Measurements from ENCODE around the gene MUC5AC. TPM values are rescaled to one million over a fixed set of nuclear protein-coding genes. Genes with fewer than 3 reads are reported as not detected.

MUC5AC gene
- total and polyA plus RNA-seq, 2 donors (not counting 1 experiment from before 2014, with no cell fraction given) = not detected

- no peak overlapping the region for H3K4me2 ChIP-seq (ENCODE audit: extremely low read depth, insufficient read depth, low read length)
- H3K9me3 ChIP-seq (ENCODE audit: control insufficient read depth, insufficient read depth, low read depth, low read length) = no peaks in the 10 kb centered on the region
- H3K27me3 ChIP-seq (ENCODE audit: control insufficient read depth, insufficient read depth, low read length) = no peaks in the 10 kb centered on the region
- TF ChIP-seq CTCF (conservative IDR thresholded peaks at IDR 0.05 in 1 of 2, IDR thresholded peaks at IDR 0.05 in 1 of 2; ENCODE audit: low read depth in 1 of 2, low read length in 2 of 2) (no peak), EZH2 (IDR thresholded peaks at IDR 0.05; ENCODE audit: low read length, missing control alignments) (no peak)
- no peak for DNase-seq (ENCODE audit: low read depth in 2 of 2)
- no peaks in the 10 kb centered on the region for H3K79me2 ChIP-seq (ENCODE audit: control insufficient read depth, insufficient read depth, low read length)
- H3K4me3 ChIP-seq (replicated peaks in 1 of 4; ENCODE audit: control extremely low read depth in 1 of 4, insufficient read depth in 1 of 4, low read depth in 3 of 4, low read length in 4 of 4) = no peak overlapping the region
- no peak overlapping the region for H2AFZ ChIP-seq (ENCODE audit: low read length)
- H3K36me3 ChIP-seq (ENCODE audit: control insufficient read depth, insufficient read depth, low read length) = no peaks in the 10 kb centered on the region
- no peak overlapping the region for H3K9ac ChIP-seq (ENCODE audit: insufficient read depth, low read length)
- H4K20me1 ChIP-seq (ENCODE audit: control insufficient read depth, extremely low read depth, insufficient read depth, low read length) = no peaks in the 10 kb centered on the region
- no peaks in the 10 kb centered on the region for H3K4me1 ChIP-seq (ENCODE audit: control insufficient read depth, extremely low read depth, insufficient read depth, low read length)
- no peak overlapping the region for H3K27ac ChIP-seq (ENCODE audit: insufficient read depth, low read length)
These were observed 47.6 kb downstream of the MUC5AC start for GRCh38 chr11:1205121-1205986.

DNA sequence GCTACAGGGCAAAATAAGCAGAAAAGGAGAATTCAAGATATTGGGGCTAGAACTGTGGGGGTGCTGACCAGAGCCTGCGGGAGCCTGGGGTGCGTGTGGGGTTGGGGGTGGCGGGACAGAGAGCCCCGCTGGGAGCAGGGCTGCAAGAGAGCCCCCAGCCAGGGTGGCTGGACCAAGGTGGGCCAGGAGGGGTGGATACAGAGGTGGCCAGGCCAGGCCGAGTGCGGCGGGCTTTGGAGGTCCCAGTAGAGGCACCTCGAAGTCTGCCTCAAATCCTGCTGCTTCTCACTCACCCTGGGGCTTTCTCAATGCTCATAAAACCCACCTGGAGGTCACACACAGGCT is 48.2 kb downstream of the MUC5AC start:
- no peak for TF ChIP-seq EZH2 (IDR thresholded peaks at IDR 0.05; ENCODE audit: low read length, missing control alignments)
- TF ChIP-seq CTCF (conservative IDR thresholded peaks at IDR 0.05 in 1 of 2, IDR thresholded peaks at IDR 0.05 in 1 of 2; ENCODE audit: low read depth in 1 of 2, low read length in 2 of 2) = no peak
- Histone ChIP-seq H3K9me3 (ENCODE audit: control insufficient read depth, insufficient read depth, low read depth, low read length) (no peaks in the 10 kb centered on the region), H4K20me1 (ENCODE audit: control insufficient read depth, extremely low read depth, insufficient read depth, low read length) (no peaks in the 10 kb centered on the region), H3K36me3 (ENCODE audit: control insufficient read depth, insufficient read depth, low read length) (no peaks in the 10 kb centered on the region), H3K27ac (ENCODE audit: insufficient read depth, low read length) (no peak overlapping the region), H3K27me3 (ENCODE audit: control insufficient read depth, insufficient read depth, low read length) (no peaks in the 10 kb centered on the region), H3K9ac (ENCODE audit: insufficient read depth, low read length) (no peak overlapping the region), H3K4me3 (replicated peaks in 1 of 4; ENCODE audit: control extremely low read depth in 1 of 4, insufficient read depth in 1 of 4, low read depth in 3 of 4, low read length in 4 of 4) (no peak overlapping the region), H3K4me1 (ENCODE audit: control insufficient read depth, extremely low read depth, insufficient read depth, low read length) (no peaks in the 10 kb centered on the region), H3K4me2 (ENCODE audit: extremely low read depth, insufficient read depth, low read length) (no peak overlapping the region), H2AFZ (ENCODE audit: low read length) (no peak overlapping the region), H3K79me2 (ENCODE audit: control insufficient read depth, insufficient read depth, low read length) (no peaks in the 10 kb centered on the region)
- no peak for DNase-seq (ENCODE audit: low read depth in 2 of 2)

- H4K20me1 ChIP-seq (ENCODE audit: control insufficient read depth, extremely low read depth, insufficient read depth, low read length) = no peaks in the 10 kb centered on the region
- no peak overlapping the region for H3K4me3 ChIP-seq (replicated peaks in 1 of 4; ENCODE audit: control extremely low read depth in 1 of 4, insufficient read depth in 1 of 4, low read depth in 3 of 4, low read length in 4 of 4)
- H3K4me2 ChIP-seq (ENCODE audit: extremely low read depth, insufficient read depth, low read length) = no peak overlapping the region
- H3K9me3 ChIP-seq (ENCODE audit: control insufficient read depth, insufficient read depth, low read depth, low read length) = no peaks in the 10 kb centered on the region
- no peak overlapping the region for H3K9ac ChIP-seq (ENCODE audit: insufficient read depth, low read length)
- no peaks in the 10 kb centered on the region for H3K27me3 ChIP-seq (ENCODE audit: control insufficient read depth, insufficient read depth, low read length)
- TF ChIP-seq CTCF (conservative IDR thresholded peaks at IDR 0.05 in 1 of 2, IDR thresholded peaks at IDR 0.05 in 1 of 2; ENCODE audit: low read depth in 1 of 2, low read length in 2 of 2) (no peak), EZH2 (IDR thresholded peaks at IDR 0.05; ENCODE audit: low read length, missing control alignments) (no peak)
- no peak overlapping the region for H2AFZ ChIP-seq (ENCODE audit: low read length)
- H3K79me2 ChIP-seq (ENCODE audit: control insufficient read depth, insufficient read depth, low read length) = no peaks in the 10 kb centered on the region
- DNase-seq (ENCODE audit: low read depth in 2 of 2) = no peak
- H3K4me1 ChIP-seq (ENCODE audit: control insufficient read depth, extremely low read depth, insufficient read depth, low read length) = no peaks in the 10 kb centered on the region
- H3K36me3 ChIP-seq (ENCODE audit: control insufficient read depth, insufficient read depth, low read length) = no peaks in the 10 kb centered on the region
- no peak overlapping the region for H3K27ac ChIP-seq (ENCODE audit: insufficient read depth, low read length)
These were observed 48.9 kb downstream of the MUC5AC start for GRCh38 chr11:1206391-1207271.
